Measurements from ENCODE around the gene MPO.

Gene MPO

DNA sequence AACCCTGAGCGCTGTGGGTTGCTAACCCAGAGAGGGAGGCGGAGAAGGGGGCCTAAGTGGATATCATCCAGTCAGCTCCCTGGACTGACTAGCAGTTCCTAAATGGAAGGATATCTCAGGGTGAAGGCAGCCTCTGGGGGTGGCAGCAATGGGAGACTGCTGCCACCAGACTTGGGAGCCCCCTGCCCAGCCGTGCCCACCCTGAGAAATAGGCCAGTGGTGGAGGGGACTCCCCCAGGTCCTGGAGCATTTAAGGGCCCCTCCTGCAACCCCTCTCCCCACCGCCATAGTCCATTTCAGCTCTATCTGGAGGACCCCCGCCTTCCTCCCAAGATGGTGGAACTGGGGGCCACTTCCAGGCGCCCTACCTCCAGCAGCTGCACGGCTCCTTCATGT, 39.4 kb upstream of the MPO start:
- DNase-seq (ENCODE audit: low spot score): no peak

DNA sequence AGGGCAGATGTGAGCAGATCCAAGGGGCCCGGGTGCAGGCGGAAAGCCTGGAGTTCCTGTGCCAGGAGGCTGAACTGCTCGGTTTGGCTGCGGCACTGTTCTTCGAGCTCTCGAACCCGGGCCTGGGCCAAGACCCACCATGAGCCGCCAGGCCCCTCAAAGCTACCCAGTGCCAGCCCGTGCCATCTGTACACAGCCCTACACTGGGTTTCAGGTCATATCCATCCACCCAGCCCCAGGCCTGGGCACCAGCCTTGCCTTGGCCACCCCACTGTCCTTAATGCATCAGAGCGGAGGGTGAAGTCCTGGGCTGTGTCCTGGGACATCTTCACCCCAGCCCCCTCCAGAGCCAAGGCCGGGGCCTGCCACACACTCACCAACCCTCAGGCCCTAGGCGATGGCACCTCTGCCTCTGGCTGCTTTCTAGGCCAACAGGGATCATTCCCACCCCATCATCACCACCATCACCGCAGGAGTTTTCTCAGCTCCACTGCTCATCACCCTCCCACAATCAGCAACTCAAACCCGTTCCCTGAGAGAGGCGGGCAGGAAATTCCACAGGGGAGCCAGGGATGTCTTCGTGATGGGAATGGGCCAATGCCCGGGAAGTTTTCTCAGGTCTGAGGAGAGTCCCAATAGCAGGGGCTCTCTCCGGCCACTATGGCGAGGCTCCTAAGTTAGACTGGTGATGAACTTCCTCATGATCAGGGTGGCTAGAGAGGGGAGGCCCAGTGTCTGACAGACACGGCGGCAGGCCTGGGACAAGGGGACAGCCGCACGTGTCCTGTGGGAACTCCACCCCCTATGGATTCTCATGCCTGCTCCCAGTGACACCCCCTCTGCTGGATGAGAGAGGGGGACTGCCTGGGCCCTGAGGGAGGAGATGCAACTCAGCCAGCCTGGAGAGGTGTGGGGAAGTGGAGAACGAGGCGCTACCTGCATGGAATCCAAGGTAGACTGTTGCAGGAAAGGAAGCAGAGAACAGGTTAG, 38.7 kb upstream of the MPO start:
- no peak for DNase-seq (ENCODE audit: low spot score)

DNA sequence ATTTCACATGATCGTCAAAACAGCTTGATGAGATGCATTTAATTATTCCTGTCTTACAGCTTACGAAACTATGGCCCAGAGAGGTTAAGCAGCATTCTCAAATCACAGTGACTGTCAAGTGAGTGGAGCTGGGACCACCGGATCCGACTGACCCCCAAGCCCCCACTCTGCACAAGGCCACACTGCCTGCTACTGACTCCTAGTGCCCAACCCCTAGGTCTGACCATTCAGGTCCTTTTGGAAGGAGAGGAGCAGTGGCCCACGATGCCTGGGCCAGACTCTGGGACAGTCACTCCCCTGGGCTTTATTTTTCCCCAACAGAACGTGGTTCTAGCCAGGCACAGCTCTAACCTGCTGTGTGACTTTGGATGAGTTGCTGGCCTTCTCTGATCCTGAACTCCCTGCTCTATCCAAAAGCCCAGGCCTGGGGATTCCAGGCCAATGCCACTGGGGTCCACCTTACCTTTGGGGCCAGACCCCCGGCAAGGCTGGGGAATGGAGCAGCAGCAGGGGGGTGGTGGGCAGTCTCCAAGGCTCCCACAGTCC, 38.0 kb upstream of the MPO start:
- no peak for DNase-seq (ENCODE audit: low spot score)

DNA sequence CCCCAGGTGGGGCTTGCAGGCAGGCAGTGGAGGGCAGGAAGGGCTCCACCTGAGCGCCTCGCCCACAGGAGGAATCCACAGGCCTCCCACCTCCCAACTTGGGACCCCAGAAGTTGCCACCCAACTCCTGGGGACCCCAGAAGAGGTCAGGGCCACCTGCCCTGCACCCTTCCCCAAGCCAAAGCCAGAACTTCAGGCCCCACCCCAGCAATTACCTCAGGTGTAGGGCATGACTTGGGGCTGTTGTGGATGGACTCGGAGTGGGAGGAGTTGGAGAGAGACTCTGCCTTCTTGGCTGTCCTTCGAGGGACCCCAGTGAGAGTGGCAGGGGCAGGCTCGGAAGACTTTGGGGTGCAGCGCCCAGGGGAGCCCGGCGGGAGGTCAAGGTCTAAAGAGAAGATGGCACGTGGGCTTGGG, 37.3 kb upstream of the MPO start:
- no peak for DNase-seq (ENCODE audit: low spot score)

DNA sequence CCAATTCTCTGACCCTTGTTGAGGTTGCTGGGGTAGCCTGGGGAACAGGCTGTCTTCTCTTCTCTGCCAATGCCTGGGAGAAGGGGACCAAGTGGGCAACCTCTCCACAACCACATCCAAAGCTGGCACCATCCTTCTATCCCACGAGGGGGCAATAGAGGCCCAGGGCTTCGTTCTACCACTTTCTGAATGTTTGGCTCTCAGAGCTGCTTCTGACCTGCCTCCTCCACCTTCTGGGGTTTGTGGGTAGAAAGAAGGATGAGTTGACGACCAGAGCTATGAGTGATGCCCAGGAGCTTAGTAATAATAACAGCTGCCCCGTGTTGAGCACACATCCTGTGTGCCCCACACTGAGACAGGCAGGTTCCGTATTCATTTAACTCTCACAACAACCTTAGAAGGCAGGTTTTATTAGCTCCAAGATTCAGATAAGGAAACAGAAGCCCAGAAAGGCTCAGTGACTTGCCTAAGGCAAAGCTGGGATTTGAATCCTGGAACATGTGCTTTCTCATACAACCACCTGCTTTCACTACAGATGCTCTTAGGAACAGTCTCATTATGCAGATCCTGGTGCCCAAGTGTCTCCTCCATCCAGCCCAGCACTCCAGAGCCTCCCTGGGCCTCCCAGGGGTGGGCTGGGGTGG, 36.8 kb upstream of the MPO start:
- peak; percentile 91 for DNase-seq (ENCODE audit: low spot score)

DNA sequence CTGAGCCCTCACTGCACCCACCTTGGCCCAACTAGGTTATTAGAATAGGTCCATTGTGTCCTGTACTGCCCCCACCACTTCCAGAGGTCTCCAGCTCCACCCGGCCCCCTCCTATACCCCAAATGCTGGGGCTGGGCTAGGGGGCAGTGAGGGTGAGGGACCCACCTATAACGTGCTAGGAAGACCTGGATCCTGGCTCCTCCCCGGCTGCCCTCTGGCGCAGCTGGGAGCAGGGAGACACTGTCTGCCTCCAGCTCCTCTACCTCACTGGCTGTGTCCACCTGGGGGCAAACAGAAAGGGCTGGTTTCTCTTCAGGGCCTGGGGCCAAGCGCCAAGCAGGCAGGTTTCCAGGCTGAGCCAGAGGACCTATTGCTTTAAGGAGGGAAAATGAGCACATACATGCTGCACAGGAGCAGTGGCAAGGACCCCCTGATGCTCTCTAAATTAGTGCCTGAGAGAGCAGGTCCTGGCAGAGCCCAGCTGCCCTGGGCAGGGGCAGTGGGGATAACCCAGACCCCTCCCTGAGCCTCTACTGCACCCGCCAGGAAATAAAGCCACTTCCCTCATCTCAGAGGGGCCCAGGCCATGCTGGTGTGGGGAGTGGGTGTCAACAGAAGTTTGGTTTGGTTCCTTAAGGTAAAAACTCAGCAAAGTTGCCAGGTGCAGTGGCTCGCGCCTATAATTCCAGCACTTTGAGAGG, 35.7 kb upstream of the MPO start:
- DNase-seq (ENCODE audit: low spot score): no peak

DNA sequence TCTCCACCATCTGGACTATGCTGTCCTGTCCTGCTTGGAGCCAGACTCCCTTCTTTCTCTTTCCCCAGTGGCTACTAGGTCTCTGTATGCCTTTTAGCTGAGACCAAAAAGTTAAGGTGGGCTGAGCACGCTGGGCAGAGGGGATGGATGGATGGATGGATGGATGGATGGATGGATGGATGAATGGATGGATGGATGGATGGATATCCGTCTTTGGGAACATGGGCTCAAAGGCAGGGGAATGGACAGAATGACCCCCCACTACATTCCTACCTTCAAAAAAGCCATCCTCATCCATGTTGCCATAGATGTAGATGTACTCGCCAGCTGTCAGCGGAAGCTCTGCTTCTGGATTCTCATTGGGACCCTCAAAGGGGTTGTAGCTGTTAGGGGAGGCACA, 35.0 kb upstream of the MPO start:
- no peak for DNase-seq (ENCODE audit: low spot score)

DNA sequence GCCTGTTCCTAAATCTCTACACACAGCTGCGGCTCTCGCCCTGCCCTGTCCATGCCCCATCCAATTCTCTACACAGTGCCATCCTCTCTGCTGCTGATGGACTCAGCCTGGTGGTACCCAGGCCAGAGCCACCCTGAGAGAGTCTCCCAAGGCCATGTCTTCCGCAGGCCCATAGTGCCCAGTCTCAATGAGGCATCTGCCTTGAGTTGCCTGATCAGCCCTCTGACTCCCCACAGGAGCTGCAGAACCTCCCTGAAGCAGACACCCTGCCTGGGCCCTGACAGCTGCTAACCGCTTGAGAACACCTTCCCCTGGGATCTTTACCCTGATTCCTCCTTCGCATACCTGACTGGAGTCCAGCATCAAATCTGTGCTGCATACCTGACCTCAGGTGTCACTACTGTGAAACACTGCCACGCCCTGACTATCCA, 34.6 kb upstream of the MPO start:
- no peak for DNase-seq (ENCODE audit: low spot score)

DNA sequence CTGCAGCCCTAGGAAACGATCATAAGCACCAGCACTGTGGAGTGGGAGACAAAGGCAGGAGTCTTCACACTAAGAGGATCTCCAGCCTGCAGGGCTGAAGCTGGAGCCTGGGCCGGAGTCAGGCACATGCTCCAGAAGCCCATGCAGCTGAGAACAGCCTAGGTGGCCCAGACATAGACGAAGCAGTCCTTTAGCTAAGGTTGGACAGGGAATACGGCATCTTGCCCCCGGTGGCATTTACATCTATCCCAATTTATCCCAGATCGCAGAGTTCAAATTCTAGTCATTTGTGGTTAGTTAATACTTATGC, 33.9 kb upstream of the MPO start:
- DNase-seq (ENCODE audit: low spot score): no peak

DNA sequence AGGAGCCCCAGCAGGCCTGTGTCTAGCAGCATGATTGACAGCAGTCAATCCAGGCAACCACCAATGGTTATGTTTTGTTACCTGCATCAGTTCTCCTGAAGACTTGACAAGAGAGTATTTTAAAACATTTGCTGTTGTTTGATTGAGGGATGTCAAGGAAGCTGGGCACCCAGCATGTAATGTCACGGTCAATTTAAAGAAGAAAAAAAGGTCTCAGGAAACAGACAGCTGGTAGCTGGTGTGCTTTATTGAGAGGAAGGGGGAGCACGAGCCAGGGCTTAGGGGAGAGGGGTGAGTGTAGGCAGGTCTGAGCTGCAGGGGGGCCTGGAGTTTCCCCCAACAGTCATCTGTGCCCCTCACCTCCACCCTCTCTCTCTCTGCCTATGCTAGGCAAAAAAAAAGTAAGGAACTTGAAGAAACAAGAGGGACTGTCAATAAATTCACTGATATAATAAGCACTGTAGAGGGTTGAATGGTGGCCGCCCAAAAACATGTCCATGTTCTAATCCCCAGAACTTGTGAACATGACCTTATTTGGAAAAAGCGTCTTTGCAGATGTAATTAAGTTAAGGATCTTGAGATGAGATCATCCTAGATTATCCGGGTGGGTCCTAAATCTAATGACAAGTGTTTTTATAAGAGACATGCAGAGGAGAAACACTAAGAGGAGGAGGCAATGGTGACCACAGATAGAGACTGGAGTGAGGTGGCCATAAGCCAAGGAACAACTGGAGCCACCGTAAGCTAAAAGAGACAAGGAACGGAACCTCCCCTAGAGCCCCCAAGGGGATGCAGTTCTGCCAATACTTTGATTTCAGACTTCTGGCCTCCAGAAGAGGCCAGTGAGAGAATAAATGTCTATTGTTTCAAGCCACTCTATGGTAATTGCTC, 33.3 kb upstream of the MPO start:
- no peak for DNase-seq (ENCODE audit: low spot score)

DNA sequence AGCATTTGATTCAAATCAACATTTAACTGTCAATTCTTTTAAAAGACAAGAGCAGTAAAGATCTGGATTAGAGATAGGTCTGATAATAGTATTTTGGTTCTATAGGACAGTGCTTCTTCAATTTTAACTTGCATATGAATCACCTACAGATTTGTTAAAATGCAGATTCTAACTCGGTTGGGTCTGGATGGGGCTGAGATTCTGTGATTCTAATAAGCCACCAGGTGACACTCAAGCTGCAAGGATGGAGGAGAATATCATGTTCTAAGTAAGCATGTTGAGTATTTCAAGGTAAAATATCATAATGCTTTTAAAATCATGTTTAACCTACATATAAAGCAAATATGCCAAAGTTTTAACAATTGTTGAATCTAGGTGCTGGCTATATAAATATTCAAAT, 32.1 kb upstream of the MPO start:
- no peak for DNase-seq (ENCODE audit: low spot score)

DNA sequence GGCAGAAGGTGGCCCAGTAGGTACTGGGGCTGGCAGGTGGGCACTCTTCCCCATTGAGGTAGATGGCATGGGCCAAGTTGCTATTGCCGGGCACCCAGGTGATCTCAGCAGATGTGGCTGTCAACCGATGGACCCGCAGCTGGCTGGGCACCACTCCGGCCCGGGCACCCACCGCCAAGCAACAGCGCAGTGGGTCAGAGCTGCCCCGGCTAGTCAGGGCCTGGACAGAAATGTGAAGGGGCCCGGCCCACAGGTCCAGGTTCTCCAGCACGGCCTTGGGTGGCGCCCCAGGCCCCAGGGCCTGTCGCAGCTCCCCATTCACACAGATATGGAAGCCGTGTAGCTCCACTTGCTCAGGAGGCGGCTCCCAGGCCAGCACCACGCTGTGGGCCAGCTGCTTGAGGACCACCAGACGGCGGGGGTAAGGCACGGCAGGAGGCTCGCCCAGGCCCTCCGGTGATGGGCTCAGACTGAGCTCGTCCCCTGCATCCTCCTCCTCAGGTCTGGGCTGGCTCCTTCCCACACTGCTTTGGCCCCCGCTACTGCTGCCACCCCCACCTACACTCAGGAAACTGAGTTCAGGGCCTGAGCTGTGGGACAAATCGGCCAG, 31.4 kb upstream of the MPO start:
- no peak for DNase-seq (ENCODE audit: low spot score)

DNA sequence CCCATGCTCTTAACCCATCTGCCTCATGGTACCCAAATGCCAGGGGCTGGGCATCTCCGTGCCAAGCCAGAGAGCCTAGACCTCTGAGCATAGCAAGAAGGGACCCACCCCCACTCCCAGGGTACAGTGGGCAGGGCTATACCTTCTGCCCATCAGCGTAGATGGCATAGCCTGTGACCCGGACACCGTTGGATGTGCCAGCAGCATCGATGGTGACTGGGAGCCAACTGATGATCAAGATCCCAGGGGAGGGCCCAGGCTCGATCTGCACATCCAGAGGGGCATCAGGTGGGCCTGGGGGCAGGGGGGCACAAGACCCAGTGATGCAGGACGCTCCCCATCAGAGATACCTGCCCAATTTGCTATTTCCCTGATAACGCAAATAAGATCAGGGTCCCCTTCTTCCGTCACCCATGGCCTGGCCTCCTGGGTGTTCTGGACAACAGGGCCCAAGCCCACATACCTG, 30.7 kb upstream of the MPO start:
- no peak for DNase-seq (ENCODE audit: low spot score)

DNA sequence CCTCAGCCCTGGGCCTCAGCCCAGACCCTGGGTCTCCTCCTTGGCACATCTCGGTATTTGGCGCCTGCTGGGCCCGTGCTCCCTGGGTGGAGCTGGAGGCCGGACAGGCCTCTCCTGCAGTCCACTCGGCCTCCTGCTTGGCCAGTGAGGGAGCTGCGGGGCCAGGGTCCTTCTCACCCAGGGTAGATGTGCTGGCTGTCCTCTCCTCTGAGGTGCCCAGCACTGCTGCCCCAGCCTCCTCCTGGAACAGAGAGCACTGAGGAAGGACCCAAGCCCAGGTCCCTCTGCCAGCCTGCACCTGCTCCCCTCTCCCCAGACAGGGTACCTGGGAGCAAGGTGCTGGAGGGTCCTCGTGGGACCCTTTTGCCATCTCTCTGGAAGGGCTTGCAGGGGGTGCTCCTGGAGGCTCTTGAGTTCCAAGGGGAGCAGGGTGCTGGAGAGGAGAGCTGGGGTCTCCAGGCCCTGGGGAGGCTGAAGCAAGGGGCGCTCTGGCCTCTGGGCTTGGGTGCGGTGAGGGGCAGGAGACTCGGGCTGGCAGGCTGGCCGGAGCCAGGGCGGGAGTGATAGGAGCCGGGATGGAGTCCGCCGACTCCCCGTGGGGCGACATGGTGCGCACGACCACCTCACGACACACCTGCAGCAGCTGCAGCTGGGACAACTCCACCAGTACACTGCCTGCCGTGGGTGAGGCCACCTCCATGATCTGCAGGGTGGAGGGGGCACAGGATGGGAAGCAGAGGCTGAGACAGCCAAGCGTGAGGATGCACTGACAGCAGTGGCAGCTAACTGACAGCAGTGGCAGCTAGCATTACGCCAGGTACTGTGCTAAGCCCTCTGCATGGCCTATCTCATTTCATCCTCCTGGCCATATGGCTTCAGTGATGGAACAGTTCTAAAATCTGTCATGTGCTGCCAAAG, 30.0 kb upstream of the MPO start:
- DNase-seq (ENCODE audit: low spot score): no peak

DNA sequence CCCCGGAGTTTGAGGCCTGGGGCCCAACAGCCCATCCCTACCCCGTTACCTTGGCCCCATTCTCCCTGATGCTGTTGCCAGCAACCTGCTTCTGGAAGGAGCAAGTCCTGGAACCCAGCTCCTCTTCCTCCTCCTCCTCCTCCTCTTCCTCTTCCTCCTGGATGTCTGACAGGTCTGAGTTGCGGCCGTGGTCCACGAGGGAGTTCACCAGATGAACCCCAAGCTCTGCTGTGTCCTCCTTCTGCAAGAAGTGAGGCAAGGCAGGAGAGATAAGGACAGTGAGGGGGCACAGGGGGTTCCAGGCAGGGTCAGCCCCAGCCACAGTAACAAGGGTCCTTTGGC, 29.2 kb upstream of the MPO start:
- DNase-seq (ENCODE audit: low spot score): no peak

DNA sequence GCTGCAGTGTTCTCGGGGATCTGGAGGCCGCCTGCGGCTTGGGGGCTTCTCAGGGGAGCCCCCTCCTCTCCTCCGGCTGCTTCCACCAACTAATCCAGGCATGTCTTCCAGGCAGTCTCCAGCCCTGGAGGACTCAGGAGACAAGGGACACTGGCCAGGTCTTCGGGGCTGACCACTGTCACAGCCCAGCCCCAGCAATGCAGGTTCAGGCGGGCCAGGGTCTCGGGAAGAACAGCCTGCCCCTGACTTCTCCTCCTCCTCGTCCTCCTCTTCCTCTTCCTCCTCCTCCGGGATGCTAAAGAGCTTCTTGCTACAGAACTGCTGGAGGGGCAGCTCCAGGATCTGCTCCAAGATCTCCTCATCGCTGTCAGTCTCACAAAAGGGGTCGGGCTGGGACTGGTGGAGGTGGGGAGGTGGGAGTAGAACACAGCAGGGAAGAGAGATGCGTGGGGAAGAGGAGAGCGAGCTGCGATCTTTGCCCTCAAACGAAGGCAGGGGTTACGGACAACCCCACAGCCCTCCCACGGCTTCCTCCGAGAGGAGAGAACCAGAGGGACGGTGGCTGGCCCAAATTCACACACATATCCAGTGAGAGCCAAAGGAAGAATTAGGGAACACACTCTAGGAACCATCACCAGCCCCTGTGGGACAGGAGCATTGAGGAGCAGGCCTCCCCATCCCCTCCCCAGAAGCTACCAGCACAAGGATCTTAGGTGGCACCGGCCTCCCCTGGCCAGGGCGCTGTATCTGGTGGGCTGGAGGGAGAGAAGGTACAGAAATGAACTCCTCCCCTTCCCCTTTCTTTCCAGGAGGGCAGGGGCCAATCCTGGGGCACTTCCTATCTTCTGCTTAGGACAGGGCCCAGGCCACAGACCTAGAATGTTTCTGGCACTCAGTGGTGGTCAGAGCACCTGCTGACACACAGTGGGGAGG, 28.5 kb upstream of the MPO start:
- DNase-seq (ENCODE audit: low spot score): no peak

DNA sequence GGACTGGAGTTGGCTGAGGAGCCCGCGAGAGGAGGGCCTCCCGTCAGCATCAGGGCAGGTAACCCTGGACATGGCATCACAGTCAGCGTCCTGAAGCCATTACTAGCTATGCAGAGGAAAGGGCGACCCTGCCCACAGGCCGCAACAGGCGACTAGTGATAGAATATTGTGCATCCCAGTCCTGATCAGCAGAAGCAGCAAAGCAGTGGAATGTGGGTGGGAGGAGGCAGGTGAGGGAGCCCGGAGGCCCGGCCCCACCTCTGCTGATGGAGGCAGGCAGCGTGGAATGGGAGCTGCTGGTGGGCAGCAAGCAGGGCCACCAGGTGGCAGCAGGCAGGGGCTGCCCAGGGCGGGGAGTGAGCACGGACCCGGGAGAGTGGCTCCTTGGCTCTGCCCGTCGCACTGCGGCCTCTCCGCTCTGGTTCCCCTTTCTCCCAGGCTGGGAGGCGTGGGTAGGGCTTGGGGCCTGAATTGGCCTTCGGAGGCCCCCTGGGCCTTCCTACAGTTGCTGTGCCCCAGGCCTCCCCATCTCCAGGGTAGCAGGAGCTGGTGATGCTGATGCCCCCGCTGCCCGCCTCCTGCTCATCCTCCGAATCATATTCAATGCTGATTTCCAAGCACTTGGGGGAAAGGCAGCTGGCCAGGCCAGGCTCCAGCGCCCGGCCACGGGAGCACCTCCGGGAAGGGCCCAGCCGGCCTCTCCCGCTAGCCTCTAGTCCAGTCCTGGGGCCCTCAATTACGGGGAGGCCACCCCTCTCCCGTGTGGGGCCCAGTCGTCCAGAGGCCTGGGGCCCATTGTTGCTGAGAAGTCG, 27.6 kb upstream of the MPO start:
- no peak for DNase-seq (ENCODE audit: low spot score)

DNA sequence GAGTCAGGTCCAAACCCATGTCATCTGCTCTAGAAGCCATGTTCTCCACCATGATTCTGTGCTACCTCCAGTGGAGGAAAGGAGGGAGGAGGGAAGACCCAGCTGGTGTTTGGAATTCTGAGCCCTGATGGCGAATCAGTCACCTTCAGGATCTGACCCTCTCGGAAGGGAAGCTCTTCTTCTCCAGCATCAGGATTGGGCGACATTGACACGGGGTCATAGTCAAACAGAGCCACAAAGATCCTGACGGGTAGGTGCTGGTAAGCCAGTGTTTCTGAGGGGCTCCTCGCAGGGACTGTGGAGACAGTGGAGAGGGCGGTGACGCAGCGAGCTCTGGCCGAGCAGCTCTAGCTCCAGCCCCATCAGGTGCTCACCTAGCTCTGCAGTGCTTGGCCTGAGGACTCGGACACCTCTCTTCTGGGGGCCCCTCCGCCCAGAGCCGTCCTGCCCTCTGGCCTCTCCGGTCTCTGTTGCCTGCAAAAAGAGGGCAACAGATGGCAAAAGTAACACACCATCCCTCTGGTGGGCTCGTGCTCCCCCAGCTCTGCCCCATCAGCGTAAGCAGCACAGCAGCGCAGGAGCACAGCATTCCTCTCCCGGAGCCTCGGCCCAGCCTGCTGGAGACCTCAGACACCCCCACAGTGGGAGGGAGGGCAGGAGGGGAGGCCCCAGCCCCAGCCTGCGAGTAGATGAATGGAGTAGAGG, 26.9 kb upstream of the MPO start:
- DNase-seq (ENCODE audit: low spot score): no peak
